Measurements from ENCODE around the gene KLHL29. TPM values are rescaled to one million over a fixed set of nuclear protein-coding genes. Genes with fewer than 3 reads are reported as not detected.

KLHL29 gene
- total RNA-seq, 1 experiment from 2014 or later = 7.7 TPM

GRCh38 chr2:23460993-23461392, 76.0 kb downstream of the KLHL29 start:
- ATAC-seq = no peak
- in situ Hi-C loops (cut with HindIII; ENCODE audit: low pct_unique_long_range_greater_than_20kb, low sequenced_read_pairs) = no loop called here
- intact Hi-C loops (cut with micrococcal nuclease; ENCODE audit: unreplicated experiment) = no loop called here
- no peak for DNase-seq (ENCODE audit: low read depth, low spot score)
- TF ChIP-seq CTCF (IDR thresholded peaks at IDR 0.05) (no peak), SIN3A (IDR thresholded peaks at IDR 0.05; ENCODE audit: borderline replicate concordance, insufficient read depth, low read depth, low read length) (no peak), POLR2AphosphoS5 (IDR thresholded peaks at IDR 0.05; ENCODE audit: low read depth, low read length) (no peak), REST (IDR thresholded peaks at IDR 0.05; ENCODE audit: insufficient read depth in 1 of 2, low read depth in 2 of 2, low read length in 1 of 2) (no peak), TCF7L2 (IDR thresholded peaks at IDR 0.05; ENCODE audit: low read depth, low read length) (no peak)
- no peaks in the 10 kb centered on the region for H3K4me1 ChIP-seq (ENCODE audit: control insufficient read depth, insufficient read depth, low read length)
- BruUV-seq (replicated peaks) = no TSS peak
- H3K36me3 ChIP-seq (ENCODE audit: control insufficient read depth, insufficient read depth, low read length) = no peaks in the 10 kb centered on the region
- ChIA-PET CTCF (no interaction called here), POLR2A (interaction anchor here (0.7 kb wide), 1 partner anchor 87 kb away, joined by 14 read pairs; no protein-coding TSS in a partner anchor)
- H3K9me3 ChIP-seq (ENCODE audit: control insufficient read depth, insufficient read depth, low read depth, low read length) = no peaks in the 10 kb centered on the region
- H3K4me3 ChIP-seq (ENCODE audit: low read depth in 2 of 2, low read length in 2 of 2) = no peak overlapping the region
- H3K27me3 ChIP-seq (ENCODE audit: control insufficient read depth, insufficient read depth, low read length) = no peaks in the 10 kb centered on the region
- H3K27ac ChIP-seq (ENCODE audit: low read length) = no peak overlapping the region

- no peaks in the 10 kb centered on the region for H3K4me1 ChIP-seq (ENCODE audit: control insufficient read depth, insufficient read depth, low read length)
- ATAC-seq (no peak), DNase-seq (ENCODE audit: low read depth, low spot score) (no peak)
- ChIA-PET POLR2A (no interaction called here), CTCF (no interaction called here)
- no peaks in the 10 kb centered on the region for H3K36me3 ChIP-seq (ENCODE audit: control insufficient read depth, insufficient read depth, low read length)
- no peaks in the 10 kb centered on the region for H3K9me3 ChIP-seq (ENCODE audit: control insufficient read depth, insufficient read depth, low read depth, low read length)
- in situ Hi-C loops (cut with HindIII; ENCODE audit: low pct_unique_long_range_greater_than_20kb, low sequenced_read_pairs) (no loop called here), intact Hi-C loops (cut with micrococcal nuclease; ENCODE audit: unreplicated experiment) (no loop called here)
- H3K27me3 ChIP-seq (ENCODE audit: control insufficient read depth, insufficient read depth, low read length) = no peaks in the 10 kb centered on the region
- H3K4me3 ChIP-seq (ENCODE audit: low read depth in 2 of 2, low read length in 2 of 2) = no peak overlapping the region
- BruUV-seq (replicated peaks) = no TSS peak
- no peak for TF ChIP-seq POLR2AphosphoS5 (IDR thresholded peaks at IDR 0.05; ENCODE audit: low read depth, low read length)
- TF ChIP-seq SIN3A (IDR thresholded peaks at IDR 0.05; ENCODE audit: borderline replicate concordance, insufficient read depth, low read depth, low read length) = no peak
- TF ChIP-seq TCF7L2 (IDR thresholded peaks at IDR 0.05; ENCODE audit: low read depth, low read length) = no peak
- no peak for TF ChIP-seq REST (IDR thresholded peaks at IDR 0.05; ENCODE audit: insufficient read depth in 1 of 2, low read depth in 2 of 2, low read length in 1 of 2)
- no peak overlapping the region for H3K27ac ChIP-seq (ENCODE audit: low read length)
These were observed 79.2 kb downstream of the KLHL29 start for GRCh38 chr2:23464156-23464555.

Data from Panc1 (cell line).